H9 (cell line): ENCODE measurements around the gene PROK1. TPM values are rescaled to one million over a fixed set of nuclear protein-coding genes. Genes with fewer than 3 reads are reported as not detected.

Experiments used
- DNase-seq: peaks from one replicate; pipeline ENCODE4 v3.0.0-alpha.2; 2017
- H2AFZ ChIP-seq: one replicate; pipeline ENCODE4 v1.6.1; 2013; ENCODE audit warnings: mild to moderate bottlenecking, low read length, control low read depth, moderate library complexity
- H2AK5ac ChIP-seq: 2 replicates; pipeline ENCODE4 v1.6.1; 2013; ENCODE audit warnings: low read length, control low read depth, mixed read lengths; ENCODE audit not compliant: insufficient read length
- H2BK120ac ChIP-seq: one replicate; pipeline ENCODE4 v1.6.1; 2013; ENCODE audit warnings: low read depth, mild to moderate bottlenecking, low read length, control low read depth, inconsistent platforms; ENCODE audit not compliant: poor library complexity, severe bottlenecking
- H2BK12ac ChIP-seq: 2 replicates; pipeline ENCODE4 v1.6.1; 2013; ENCODE audit warnings: low read length, control low read depth, mixed read lengths, low read depth; ENCODE audit not compliant: insufficient read length
- H2BK15ac ChIP-seq: 2 replicates; pipeline ENCODE4 v1.6.1; 2013; ENCODE audit warnings: low read depth, low read length, control low read depth
- H2BK20ac ChIP-seq: one replicate; pipeline ENCODE4 v1.6.1; 2013; ENCODE audit warnings: low read depth, mild to moderate bottlenecking, low read length, control low read depth, inconsistent platforms; ENCODE audit not compliant: poor library complexity, severe bottlenecking
- H2BK5ac ChIP-seq: 2 replicates; pipeline ENCODE4 v1.6.1; 2013; ENCODE audit warnings: low read length, control low read depth, mixed read lengths; ENCODE audit not compliant: insufficient read length
- H3K14ac ChIP-seq: 2 replicates; pipeline ENCODE4 v1.6.1; 2013; ENCODE audit warnings: low read length, control low read depth; ENCODE audit not compliant: insufficient read depth
- H3K18ac ChIP-seq: 2 replicates; pipeline ENCODE4 v1.6.1; 2013; ENCODE audit warnings: low read depth, mild to moderate bottlenecking, mixed read lengths, low read length, control low read depth; ENCODE audit not compliant: insufficient read length
- H3K23ac ChIP-seq: 2 replicates; pipeline ENCODE4 v1.6.1; 2013; ENCODE audit warnings: low read length, control low read depth, mixed read lengths, low read depth; ENCODE audit not compliant: insufficient read length
- H3K23me2 ChIP-seq: 2 replicates; pipeline ENCODE4 v1.6.1; 2013; ENCODE audit warnings: low read depth, mild to moderate bottlenecking, mixed read lengths, low read length, control low read depth; ENCODE audit not compliant: insufficient read length, poor library complexity, severe bottlenecking
- H3K27ac ChIP-seq: 2 replicates; pipeline ENCODE4 v1.5.1; 2013; ENCODE audit warnings: low read length, control low read depth, mixed read lengths, low read depth; ENCODE audit not compliant: insufficient read length
- H3K27me3 ChIP-seq: 2 replicates; pipeline ENCODE4 v1.6.1; 2013; ENCODE audit warnings: low read length, control low read depth, inconsistent platforms; ENCODE audit not compliant: insufficient read depth
- H3K4ac ChIP-seq: 2 replicates; pipeline ENCODE4 v1.6.1; 2013; ENCODE audit warnings: low read depth, mild to moderate bottlenecking, control low read depth, inconsistent platforms, low read length, moderate library complexity
- H3K4me1 ChIP-seq: 2 replicates; pipeline ENCODE4 v1.6.1; 2013; ENCODE audit warnings: low read length, control low read depth, inconsistent platforms; ENCODE audit not compliant: insufficient read depth
- H3K4me2 ChIP-seq: 2 replicates; pipeline ENCODE4 v1.6.1; 2013; ENCODE audit warnings: low read length, control low read depth, mixed read lengths; ENCODE audit not compliant: insufficient read length, insufficient read depth
- H3K56ac ChIP-seq: 2 replicates; pipeline ENCODE4 v1.6.1; 2013; ENCODE audit warnings: low read depth, mild to moderate bottlenecking, mixed read lengths, low read length, control low read depth; ENCODE audit not compliant: insufficient read length
- H3K79me1 ChIP-seq: 2 replicates; pipeline ENCODE4 v1.6.1; 2013; ENCODE audit warnings: low read depth, mild to moderate bottlenecking, moderate library complexity, low read length, control low read depth, inconsistent platforms; ENCODE audit not compliant: insufficient read depth, poor library complexity, severe bottlenecking
- H3K79me2 ChIP-seq: 2 replicates; pipeline ENCODE4 v1.6.1; 2013; ENCODE audit warnings: low read length, control low read depth, inconsistent platforms; ENCODE audit not compliant: insufficient read depth
- H3K9ac ChIP-seq: 2 replicates; pipeline ENCODE4 v1.6.1; 2013; ENCODE audit warnings: low read length, control low read depth, mixed read lengths; ENCODE audit not compliant: insufficient read length; ENCODE audit errors: extremely low read depth
- H3K9me3 ChIP-seq: one replicate; pipeline ENCODE4 v1.6.1; 2013; ENCODE audit warnings: low read depth, low read length, inconsistent platforms; ENCODE audit not compliant: control insufficient read depth
- H3T11ph ChIP-seq: one replicate; pipeline ENCODE4 v1.6.1; 2013; ENCODE audit warnings: mild to moderate bottlenecking, low read length, control low read depth, inconsistent platforms
- H4K20me1 ChIP-seq: one replicate; pipeline ENCODE4 v1.6.1; 2013; ENCODE audit not compliant: control insufficient read depth, insufficient read length, insufficient read depth
- H4K5ac ChIP-seq: 2 replicates; pipeline ENCODE4 v1.6.1; 2013; ENCODE audit warnings: low read depth, mild to moderate bottlenecking, mixed read lengths, low read length, control low read depth; ENCODE audit not compliant: insufficient read length
- H4K8ac ChIP-seq: replicated peaks from 2 replicates; pipeline ENCODE4 v1.6.1; 2013; ENCODE audit warnings: low read length, control low read depth, mixed read lengths, low read depth; ENCODE audit not compliant: insufficient read length
- H4K91ac ChIP-seq: 2 replicates; pipeline ENCODE4 v1.6.1; 2013; ENCODE audit warnings: low read depth, mild to moderate bottlenecking, moderate library complexity, mixed read lengths, low read length, control low read depth; ENCODE audit not compliant: insufficient read length
- H3K27ac Mint-ChIP-seq, 3 experiments: 2 replicates in 2 of 3; 3 replicates in 1 of 3; pipeline ENCODE4 v1.8.0; 2020 to 2021; ENCODE audit warnings: mixed read lengths in 3 of 3, mild to moderate bottlenecking in 1 of 3, moderate library complexity in 1 of 3
- H3K27me3 Mint-ChIP-seq: 2 replicates; pipeline ENCODE4 v1.8.0; 2021; ENCODE audit warnings: low read depth, mild to moderate bottlenecking, moderate library complexity, mixed read lengths
- H3K36me3 Mint-ChIP-seq, 3 experiments: 2 replicates in 2 of 3; 3 replicates in 1 of 3; pipeline ENCODE4 v1.8.0; 2020 to 2021; ENCODE audit warnings: low read depth in 3 of 3, mixed read lengths in 3 of 3; ENCODE audit not compliant: insufficient read depth in 1 of 3
- H3K4me1 Mint-ChIP-seq, 2 experiments: 2 replicates each; pipeline ENCODE4 v1.8.0; 2020; ENCODE audit warnings: mixed read lengths in 2 of 2
- H3K4me3 Mint-ChIP-seq, 2 experiments: 2 replicates in 1 of 2; 3 replicates in 1 of 2; pipeline ENCODE4 v1.8.0; 2020 to 2021; ENCODE audit warnings: mild to moderate bottlenecking in 2 of 2, mixed read lengths in 2 of 2, moderate library complexity in 1 of 2
- H3K9me3 Mint-ChIP-seq, 2 experiments: 2 replicates in 1 of 2; 3 replicates in 1 of 2; pipeline ENCODE4 v1.8.0; 2020; ENCODE audit warnings: mild to moderate bottlenecking in 2 of 2, mixed read lengths in 2 of 2, moderate library complexity in 1 of 2
- WGBS: extraction: QIAGEN DNeasy Blood & Tissue Kit; methylation state at CpG from one replicate; pipeline ENCODE4 v1.1.7; 2013; ENCODE audit warnings: missing lambda C conversion rate, low lambda C conversion rate, mixed read lengths; ENCODE audit not compliant: insufficient read length; ENCODE audit errors: extremely low coverage; 5-methylcytosine and 5-hydroxymethylcytosine counted together
- long read RNA-seq: library from polyadenylated mRNA; unstranded; transcript quantifications from one replicate; pipeline ENCODE4 v2.0.0, GENCODE V29; 2020
- total RNA-seq: library from RNA; stranded (reverse); gene quantifications from 2 replicates; pipeline ENCODE4 v1.2.1, GENCODE V29; 2021
- TF ChIP-seq, protein P1 (sequence below): fragments of 200-600 bp; sonication (generic); conservative IDR thresholded peaks from 3 replicates; pipeline ENCODE4 v1.8.0; 2021; ENCODE audit warnings: antibody characterized with exemption, mild to moderate bottlenecking

PROK1 gene, protein sequence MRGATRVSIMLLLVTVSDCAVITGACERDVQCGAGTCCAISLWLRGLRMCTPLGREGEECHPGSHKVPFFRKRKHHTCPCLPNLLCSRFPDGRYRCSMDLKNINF
- not detected in 2 replicates for total RNA-seq
- long read RNA-seq, result 0 reads

DNA sequence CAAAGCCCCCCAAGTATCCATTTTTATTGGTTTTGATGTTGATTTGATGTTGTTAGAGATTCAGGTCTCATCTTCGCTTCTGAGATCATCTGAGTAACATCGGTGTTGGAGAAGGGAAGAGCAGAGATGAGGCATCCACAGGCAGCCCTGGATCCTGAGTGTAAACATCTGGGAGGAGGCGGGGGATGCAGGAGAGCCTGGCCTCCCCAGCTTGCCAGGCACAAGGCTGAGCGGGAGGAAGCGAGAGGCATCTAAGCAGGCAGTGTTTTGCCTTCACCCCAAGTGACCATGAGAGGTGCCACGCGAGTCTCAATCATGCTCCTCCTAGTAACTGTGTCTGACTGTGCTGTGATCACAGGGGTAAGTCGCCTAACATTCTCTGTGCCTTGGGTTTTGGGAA is at the start of gene PROK1:
TSS of gene PROK1 (plus strand) at position 221 of the 400 bp plus-strand sequence. CDS start at position 289, 68 bp downstream.
- Histone ChIP-seq H2AFZ (no peak within 1 kb of the TSS), H3K23me2 (no peaks in the 10 kb centered on the region), H2BK20ac (no peak within 1 kb of the TSS), H3K9me3 (no peaks in the 10 kb centered on the region), H3T11ph (no peak within 1 kb of the TSS), H2BK15ac (no peak within 1 kb of the TSS), H4K5ac (no peak within 1 kb of the TSS), H3K56ac (no peak within 1 kb of the TSS), H3K4me1 (peaks cover 2% of the 10 kb centered on the region; the same call in 1 of the 2 replicates), H3K14ac (no peak within 1 kb of the TSS), H4K91ac (no peak within 1 kb of the TSS), H2BK12ac (no peak within 1 kb of the TSS), H2BK120ac (no peak within 1 kb of the TSS), H2BK5ac (no peak within 1 kb of the TSS), H3K79me1 (no peaks in the 10 kb centered on the region), H2AK5ac (no peak within 1 kb of the TSS), H3K9ac (no peak within 1 kb of the TSS), H3K18ac (no peak within 1 kb of the TSS), H3K79me2 (no peaks in the 10 kb centered on the region), H3K23ac (no peak within 1 kb of the TSS), H4K8ac (no peak within 1 kb of the TSS), H4K20me1 (no peaks in the 10 kb centered on the region), H3K27ac (no peak within 1 kb of the TSS), H3K4ac (no peak within 1 kb of the TSS), H3K27me3 (no peaks in the 10 kb centered on the region), H3K4me2 (no peak within 1 kb of the TSS)
- peak within 1 kb of the TSS in 1 of 3 experiments; percentile 35; a peak in 3 of 7 replicates for H3K27ac Mint-ChIP-seq
- H3K27me3 Mint-ChIP-seq, result peaks cover 12% of the 10 kb centered on the region
- no peak for DNase-seq
- no peak within 1 kb of the TSS for H3K4me3 Mint-ChIP-seq
- no peaks in the 10 kb centered on the region for H3K36me3 Mint-ChIP-seq
- TF ChIP-seq, protein P1, sequence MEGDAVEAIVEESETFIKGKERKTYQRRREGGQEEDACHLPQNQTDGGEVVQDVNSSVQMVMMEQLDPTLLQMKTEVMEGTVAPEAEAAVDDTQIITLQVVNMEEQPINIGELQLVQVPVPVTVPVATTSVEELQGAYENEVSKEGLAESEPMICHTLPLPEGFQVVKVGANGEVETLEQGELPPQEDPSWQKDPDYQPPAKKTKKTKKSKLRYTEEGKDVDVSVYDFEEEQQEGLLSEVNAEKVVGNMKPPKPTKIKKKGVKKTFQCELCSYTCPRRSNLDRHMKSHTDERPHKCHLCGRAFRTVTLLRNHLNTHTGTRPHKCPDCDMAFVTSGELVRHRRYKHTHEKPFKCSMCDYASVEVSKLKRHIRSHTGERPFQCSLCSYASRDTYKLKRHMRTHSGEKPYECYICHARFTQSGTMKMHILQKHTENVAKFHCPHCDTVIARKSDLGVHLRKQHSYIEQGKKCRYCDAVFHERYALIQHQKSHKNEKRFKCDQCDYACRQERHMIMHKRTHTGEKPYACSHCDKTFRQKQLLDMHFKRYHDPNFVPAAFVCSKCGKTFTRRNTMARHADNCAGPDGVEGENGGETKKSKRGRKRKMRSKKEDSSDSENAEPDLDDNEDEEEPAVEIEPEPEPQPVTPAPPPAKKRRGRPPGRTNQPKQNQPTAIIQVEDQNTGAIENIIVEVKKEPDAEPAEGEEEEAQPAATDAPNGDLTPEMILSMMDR, result no peak
- no CpG with 5 or more reads among the region's 8 CpGs for WGBS
- peaks cover 20 to 23% of the 10 kb centered on the region in 2 experiments for H3K4me1 Mint-ChIP-seq
- no peaks in the 10 kb centered on the region for H3K9me3 Mint-ChIP-seq
